ENCODE results near the gene SMCO2. TPM values are rescaled to one million over a fixed set of nuclear protein-coding genes. Genes with fewer than 3 reads are reported as not detected.

Gene SMCO2
- total RNA-seq, 1 donor from 2014 or later, result not detected

- no peak overlapping the region for H3K4me3 ChIP-seq (ENCODE audit: low read length in 3 of 3)
- H3K27ac ChIP-seq (ENCODE audit: low read depth, low read length), result no peak overlapping the region
- no peaks in the 10 kb centered on the region for H3K27me3 ChIP-seq (ENCODE audit: control insufficient read depth in 3 of 3, insufficient read depth in 3 of 3, low read length in 3 of 3)
- H3K9ac ChIP-seq (ENCODE audit: low read depth in 1 of 3, low read length in 3 of 3), result no peak overlapping the region
- no peaks in the 10 kb centered on the region for H3K36me3 ChIP-seq (ENCODE audit: control insufficient read depth in 3 of 3, insufficient read depth in 3 of 3, low read length in 3 of 3)
- H3K9me3 ChIP-seq (ENCODE audit: control insufficient read depth in 3 of 3, low read length in 3 of 3), result no peaks in the 10 kb centered on the region
- no peaks in the 10 kb centered on the region for H3K4me1 ChIP-seq (ENCODE audit: control insufficient read depth in 3 of 3, insufficient read depth in 3 of 3, low read length in 3 of 3)
Measured at GRCh38 chr12:27493260-27493940, 46.9 kb downstream of the SMCO2 start.

- no peak overlapping the region for H3K27ac ChIP-seq (ENCODE audit: low read depth, low read length)
- H3K27me3 ChIP-seq (ENCODE audit: control insufficient read depth in 3 of 3, insufficient read depth in 3 of 3, low read length in 3 of 3), result no peaks in the 10 kb centered on the region
- H3K9ac ChIP-seq (ENCODE audit: low read depth in 1 of 3, low read length in 3 of 3), result no peak overlapping the region
- H3K4me1 ChIP-seq (ENCODE audit: control insufficient read depth in 3 of 3, insufficient read depth in 3 of 3, low read length in 3 of 3), result no peaks in the 10 kb centered on the region
- no peak overlapping the region for H3K4me3 ChIP-seq (ENCODE audit: low read length in 3 of 3)
- H3K9me3 ChIP-seq (ENCODE audit: control insufficient read depth in 3 of 3, low read length in 3 of 3), result no peaks in the 10 kb centered on the region
- H3K36me3 ChIP-seq (ENCODE audit: control insufficient read depth in 3 of 3, insufficient read depth in 3 of 3, low read length in 3 of 3), result no peaks in the 10 kb centered on the region
Measured at GRCh38 chr12:27497446-27497845, 50.9 kb downstream of the SMCO2 start.

- no peak overlapping the region for H3K4me3 ChIP-seq (ENCODE audit: low read length in 3 of 3)
- no peaks in the 10 kb centered on the region for H3K9me3 ChIP-seq (ENCODE audit: control insufficient read depth in 3 of 3, low read length in 3 of 3)
- H3K27ac ChIP-seq (ENCODE audit: low read depth, low read length), result no peak overlapping the region
- no peak overlapping the region for H3K9ac ChIP-seq (ENCODE audit: low read depth in 1 of 3, low read length in 3 of 3)
- H3K4me1 ChIP-seq (ENCODE audit: control insufficient read depth in 3 of 3, insufficient read depth in 3 of 3, low read length in 3 of 3), result no peaks in the 10 kb centered on the region
- no peaks in the 10 kb centered on the region for H3K36me3 ChIP-seq (ENCODE audit: control insufficient read depth in 3 of 3, insufficient read depth in 3 of 3, low read length in 3 of 3)
- H3K27me3 ChIP-seq (ENCODE audit: control insufficient read depth in 3 of 3, insufficient read depth in 3 of 3, low read length in 3 of 3), result no peaks in the 10 kb centered on the region
Measured at GRCh38 chr12:27498149-27498548, 51.6 kb downstream of the SMCO2 start.

- H3K4me3 ChIP-seq (ENCODE audit: low read length in 3 of 3), result no peak overlapping the region
- no peaks in the 10 kb centered on the region for H3K27me3 ChIP-seq (ENCODE audit: control insufficient read depth in 3 of 3, insufficient read depth in 3 of 3, low read length in 3 of 3)
- H3K9me3 ChIP-seq (ENCODE audit: control insufficient read depth in 3 of 3, low read length in 3 of 3), result no peaks in the 10 kb centered on the region
- no peak overlapping the region for H3K9ac ChIP-seq (ENCODE audit: low read depth in 1 of 3, low read length in 3 of 3)
- no peaks in the 10 kb centered on the region for H3K4me1 ChIP-seq (ENCODE audit: control insufficient read depth in 3 of 3, insufficient read depth in 3 of 3, low read length in 3 of 3)
- no peaks in the 10 kb centered on the region for H3K36me3 ChIP-seq (ENCODE audit: control insufficient read depth in 3 of 3, insufficient read depth in 3 of 3, low read length in 3 of 3)
- H3K27ac ChIP-seq (ENCODE audit: low read depth, low read length), result no peak overlapping the region
Measured at GRCh38 chr12:27498761-27499160, 52.2 kb downstream of the SMCO2 start.

GRCh38 chr12:27499377-27499776 lies 52.8 kb downstream of the SMCO2 start:
- Histone ChIP-seq H3K27ac (ENCODE audit: low read depth, low read length) (no peak overlapping the region), H3K4me1 (ENCODE audit: control insufficient read depth in 3 of 3, insufficient read depth in 3 of 3, low read length in 3 of 3) (no peaks in the 10 kb centered on the region), H3K9me3 (ENCODE audit: control insufficient read depth in 3 of 3, low read length in 3 of 3) (no peaks in the 10 kb centered on the region), H3K36me3 (ENCODE audit: control insufficient read depth in 3 of 3, insufficient read depth in 3 of 3, low read length in 3 of 3) (no peaks in the 10 kb centered on the region), H3K9ac (ENCODE audit: low read depth in 1 of 3, low read length in 3 of 3) (no peak overlapping the region), H3K27me3 (ENCODE audit: control insufficient read depth in 3 of 3, insufficient read depth in 3 of 3, low read length in 3 of 3) (no peaks in the 10 kb centered on the region), H3K4me3 (ENCODE audit: low read length in 3 of 3) (no peak overlapping the region)

GRCh38 chr12:27500546-27500945 lies 54.0 kb downstream of the SMCO2 start:
- Histone ChIP-seq H3K9me3 (ENCODE audit: control insufficient read depth in 3 of 3, low read length in 3 of 3) (no peaks in the 10 kb centered on the region), H3K4me1 (ENCODE audit: control insufficient read depth in 3 of 3, insufficient read depth in 3 of 3, low read length in 3 of 3) (no peaks in the 10 kb centered on the region), H3K9ac (ENCODE audit: low read depth in 1 of 3, low read length in 3 of 3) (no peak overlapping the region), H3K36me3 (ENCODE audit: control insufficient read depth in 3 of 3, insufficient read depth in 3 of 3, low read length in 3 of 3) (no peaks in the 10 kb centered on the region), H3K27ac (ENCODE audit: low read depth, low read length) (no peak overlapping the region), H3K27me3 (ENCODE audit: control insufficient read depth in 3 of 3, insufficient read depth in 3 of 3, low read length in 3 of 3) (no peaks in the 10 kb centered on the region), H3K4me3 (ENCODE audit: low read length in 3 of 3) (no peak overlapping the region)

GRCh38 chr12:27502021-27502435 lies 55.5 kb downstream of the SMCO2 start:
- peaks cover 0 to 2% (median 2%) of the 10 kb centered on the region in 3 donors for H3K9me3 ChIP-seq (ENCODE audit: control insufficient read depth in 3 of 3, low read length in 3 of 3)
- H3K4me1 ChIP-seq (ENCODE audit: control insufficient read depth in 3 of 3, insufficient read depth in 3 of 3, low read length in 3 of 3), result no peaks in the 10 kb centered on the region
- H3K27ac ChIP-seq (ENCODE audit: low read depth, low read length), result no peak overlapping the region
- no peak overlapping the region for H3K9ac ChIP-seq (ENCODE audit: low read depth in 1 of 3, low read length in 3 of 3)
- no peak overlapping the region for H3K4me3 ChIP-seq (ENCODE audit: low read length in 3 of 3)
- no peaks in the 10 kb centered on the region for H3K36me3 ChIP-seq (ENCODE audit: control insufficient read depth in 3 of 3, insufficient read depth in 3 of 3, low read length in 3 of 3)
- H3K27me3 ChIP-seq (ENCODE audit: control insufficient read depth in 3 of 3, insufficient read depth in 3 of 3, low read length in 3 of 3), result no peaks in the 10 kb centered on the region

- no peaks in the 10 kb centered on the region for H3K27me3 ChIP-seq (ENCODE audit: control insufficient read depth in 3 of 3, insufficient read depth in 3 of 3, low read length in 3 of 3)
- H3K4me1 ChIP-seq (ENCODE audit: control insufficient read depth in 3 of 3, insufficient read depth in 3 of 3, low read length in 3 of 3), result no peaks in the 10 kb centered on the region
- peaks cover 0 to 2% (median 2%) of the 10 kb centered on the region in 3 donors for H3K9me3 ChIP-seq (ENCODE audit: control insufficient read depth in 3 of 3, low read length in 3 of 3)
- H3K9ac ChIP-seq (ENCODE audit: low read depth in 1 of 3, low read length in 3 of 3), result no peak overlapping the region
- no peaks in the 10 kb centered on the region for H3K36me3 ChIP-seq (ENCODE audit: control insufficient read depth in 3 of 3, insufficient read depth in 3 of 3, low read length in 3 of 3)
- H3K4me3 ChIP-seq (ENCODE audit: low read length in 3 of 3), result no peak overlapping the region
- no peak overlapping the region for H3K27ac ChIP-seq (ENCODE audit: low read depth, low read length)
Measured at GRCh38 chr12:27504507-27504906, 58.0 kb downstream of the SMCO2 start.

- Histone ChIP-seq H3K4me1 (ENCODE audit: control insufficient read depth in 3 of 3, insufficient read depth in 3 of 3, low read length in 3 of 3) (no peaks in the 10 kb centered on the region), H3K27me3 (ENCODE audit: control insufficient read depth in 3 of 3, insufficient read depth in 3 of 3, low read length in 3 of 3) (no peaks in the 10 kb centered on the region), H3K9me3 (ENCODE audit: control insufficient read depth in 3 of 3, low read length in 3 of 3) (peaks cover 0 to 2% (median 2%) of the 10 kb centered on the region in 3 donors), H3K36me3 (ENCODE audit: control insufficient read depth in 3 of 3, insufficient read depth in 3 of 3, low read length in 3 of 3) (no peaks in the 10 kb centered on the region), H3K4me3 (ENCODE audit: low read length in 3 of 3) (no peak overlapping the region), H3K27ac (ENCODE audit: low read depth, low read length) (no peak overlapping the region), H3K9ac (ENCODE audit: low read depth in 1 of 3, low read length in 3 of 3) (no peak overlapping the region)
Measured at GRCh38 chr12:27505109-27505508, 58.6 kb downstream of the SMCO2 start.

- Histone ChIP-seq H3K27me3 (ENCODE audit: control insufficient read depth in 3 of 3, insufficient read depth in 3 of 3, low read length in 3 of 3) (no peaks in the 10 kb centered on the region), H3K36me3 (ENCODE audit: control insufficient read depth in 3 of 3, insufficient read depth in 3 of 3, low read length in 3 of 3) (no peaks in the 10 kb centered on the region), H3K27ac (ENCODE audit: low read depth, low read length) (no peak overlapping the region), H3K4me3 (ENCODE audit: low read length in 3 of 3) (no peak overlapping the region), H3K4me1 (ENCODE audit: control insufficient read depth in 3 of 3, insufficient read depth in 3 of 3, low read length in 3 of 3) (no peaks in the 10 kb centered on the region), H3K9me3 (ENCODE audit: control insufficient read depth in 3 of 3, low read length in 3 of 3) (peaks cover 0 to 2% (median 2%) of the 10 kb centered on the region in 3 donors), H3K9ac (ENCODE audit: low read depth in 1 of 3, low read length in 3 of 3) (no peak overlapping the region)
Measured at GRCh38 chr12:27505761-27506160, 59.2 kb downstream of the SMCO2 start.
